Frontal cortex (tissue), 4 donors: ENCODE results near the gene PLXND1. TPM values are rescaled to one million over a fixed set of nuclear protein-coding genes. Genes with fewer than 3 reads are reported as not detected.
"Not testable (repeated sequence)": the region's sequence is repeated elsewhere in the genome, so short reads cannot be mapped to it uniquely, and the experiment has no call there.

ENCODE experiments used
- DNase-seq, 2 donors: peaks; one replicate each; pipeline ENCODE4 v3.0.0; 2012; ENCODE audit warnings: low spot score in 2 of 2
- FAIRE-seq: peaks from 2 replicates; lab custom pipeline; 2012; peaks lifted over from hg19 to GRCh38; lab: Jason Lieb, UNC
- total RNA-seq: library from RNA; depleted of rRNA; stranded (reverse); fragments of >200 nt; gene quantifications from one replicate; pipeline ENCODE4 v1.2.3, GENCODE V29; 2014
- donor health status: control.
- donor health status: control.
- donor health status: control.

Gene PLXND1
- total RNA-seq, 1 donor from 2014 or later, result 16.7 TPM

DNA sequence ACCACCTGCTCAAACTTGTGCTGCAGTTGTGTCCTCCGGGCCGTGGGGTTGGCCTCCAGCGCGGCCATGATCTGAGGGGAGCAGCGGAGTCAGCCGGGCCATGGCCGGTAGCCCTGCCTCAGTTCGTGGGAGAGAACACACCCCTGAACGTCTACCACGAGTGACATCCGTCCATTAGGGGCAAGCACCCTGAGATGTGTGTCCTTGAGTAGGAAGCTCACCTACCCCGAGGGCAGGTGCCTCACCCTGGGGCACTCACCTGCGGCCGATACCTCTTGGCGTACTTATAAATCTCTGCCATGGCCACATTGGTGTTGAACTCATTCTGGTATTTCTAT is 50.1 kb downstream of the PLXND1 start:
- no peak for DNase-seq
- no peak for FAIRE-seq

DNA sequence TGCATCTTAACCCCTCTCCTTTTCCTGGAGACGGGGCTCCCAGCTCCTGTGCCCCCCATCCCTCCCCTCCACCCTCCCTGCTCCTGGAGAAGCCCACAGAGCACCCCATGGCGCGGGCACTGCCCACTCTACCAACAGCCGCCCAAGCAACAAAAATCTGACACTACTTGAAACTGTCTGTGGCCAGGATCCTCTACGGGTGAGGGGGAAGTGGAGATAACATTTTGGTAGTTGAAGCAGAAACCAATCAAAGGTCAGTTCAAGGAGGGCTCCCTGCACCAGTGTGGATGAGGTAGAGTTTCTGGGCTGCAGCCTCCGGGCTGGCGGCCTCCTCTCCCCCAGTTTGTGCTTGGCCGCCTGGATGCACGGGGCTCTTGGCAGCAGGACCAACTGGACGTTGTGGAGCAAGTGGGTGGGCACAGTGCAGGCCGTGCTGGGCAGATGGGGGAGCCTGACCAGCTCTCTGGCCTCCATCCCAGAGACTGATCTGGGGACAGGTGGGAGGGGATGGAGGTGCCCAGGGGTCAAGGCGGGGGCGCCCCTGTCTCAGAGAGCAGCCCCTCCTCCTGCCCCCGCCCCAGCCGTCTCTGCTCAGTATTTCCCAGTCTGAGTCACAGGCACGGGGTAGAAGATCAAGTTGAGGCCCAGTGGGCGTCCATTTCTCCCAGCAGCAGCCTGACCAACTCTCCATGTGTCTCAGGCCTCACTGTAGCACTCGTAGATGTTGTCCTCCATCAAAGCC is 50.7 kb downstream of the PLXND1 start:
- no peak for FAIRE-seq
- no peak for DNase-seq

DNA sequence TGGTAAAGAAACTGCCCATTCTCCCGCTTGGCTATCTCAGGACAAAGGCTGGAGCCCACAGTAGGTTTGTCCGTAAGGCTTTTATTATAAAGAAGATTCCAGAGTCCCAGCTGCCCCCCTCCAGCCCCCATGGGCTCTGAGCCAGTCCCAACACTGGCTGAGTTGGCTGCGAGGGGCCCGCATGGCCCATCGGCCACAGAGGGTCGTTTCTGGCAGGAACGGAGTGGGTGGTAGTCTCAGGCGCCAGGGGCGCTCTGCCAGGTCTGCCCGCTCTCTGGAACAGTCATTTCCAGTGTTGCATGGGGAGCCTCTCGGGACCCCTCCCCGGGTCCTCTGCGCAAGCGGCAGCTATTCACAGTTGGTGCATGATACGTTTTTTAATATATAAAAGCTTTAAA is 51.3 kb downstream of the PLXND1 start:
- FAIRE-seq (no peak), DNase-seq (no peak)

DNA sequence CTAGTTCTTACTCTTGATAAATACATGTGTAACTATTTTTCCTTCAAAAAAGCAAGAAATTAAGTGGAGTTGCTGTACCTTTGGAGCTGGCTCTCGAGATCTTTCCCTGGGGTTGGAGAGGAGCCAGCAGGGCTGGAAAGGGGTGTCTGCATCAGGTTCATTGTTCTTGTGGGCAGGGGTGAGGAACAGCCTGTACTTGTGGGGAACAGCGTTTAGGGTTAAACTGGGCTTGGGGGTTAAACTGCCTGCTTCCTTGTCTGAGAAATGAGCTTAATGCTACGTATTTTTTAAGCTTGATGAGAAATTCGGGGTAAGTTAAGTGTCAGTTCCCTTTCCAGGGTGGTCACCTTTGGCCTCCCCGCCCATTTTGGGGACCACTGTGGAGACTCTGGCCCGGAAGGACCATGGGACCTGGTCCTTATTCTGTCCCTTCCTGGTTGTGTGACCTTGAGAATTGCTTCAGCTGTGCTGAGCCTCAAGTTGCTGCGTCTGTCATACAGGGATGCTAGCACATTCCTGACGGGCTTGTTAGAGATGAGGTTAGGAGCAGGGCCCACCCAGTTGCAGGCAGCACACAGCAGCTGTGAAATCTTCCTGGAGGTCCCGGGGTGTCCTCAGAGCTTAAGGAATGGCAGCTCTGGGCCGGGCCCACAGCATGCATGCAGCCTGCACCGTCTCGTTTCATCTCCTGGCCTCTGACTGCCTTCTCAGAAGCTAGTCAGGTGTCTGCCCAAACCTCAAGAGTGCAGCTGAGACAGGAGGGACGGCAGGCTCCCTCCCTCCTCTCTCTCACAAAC is 51.9 kb downstream of the PLXND1 start:
- FAIRE-seq, result no peak
- DNase-seq, result no peak

DNA sequence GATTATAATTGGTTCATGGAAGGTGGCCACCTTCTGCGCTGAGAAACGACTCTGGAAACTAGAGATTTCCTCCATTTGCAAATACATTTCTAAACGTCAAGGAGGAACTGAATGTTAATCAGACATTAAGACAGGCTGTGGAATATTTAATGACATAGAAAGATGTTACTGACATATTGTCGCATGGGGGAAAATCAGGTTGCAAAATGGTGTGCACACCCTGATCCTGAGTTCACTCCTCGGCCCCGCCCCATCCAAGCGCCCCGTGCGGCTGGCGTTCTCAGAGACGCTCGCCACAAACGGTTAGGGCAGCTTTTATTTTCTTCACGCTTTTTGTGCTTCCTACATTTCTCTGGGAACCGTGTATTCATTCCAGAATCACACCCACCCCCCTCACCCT is 52.8 kb downstream of the PLXND1 start:
- FAIRE-seq (no peak), DNase-seq (no peak)

DNA sequence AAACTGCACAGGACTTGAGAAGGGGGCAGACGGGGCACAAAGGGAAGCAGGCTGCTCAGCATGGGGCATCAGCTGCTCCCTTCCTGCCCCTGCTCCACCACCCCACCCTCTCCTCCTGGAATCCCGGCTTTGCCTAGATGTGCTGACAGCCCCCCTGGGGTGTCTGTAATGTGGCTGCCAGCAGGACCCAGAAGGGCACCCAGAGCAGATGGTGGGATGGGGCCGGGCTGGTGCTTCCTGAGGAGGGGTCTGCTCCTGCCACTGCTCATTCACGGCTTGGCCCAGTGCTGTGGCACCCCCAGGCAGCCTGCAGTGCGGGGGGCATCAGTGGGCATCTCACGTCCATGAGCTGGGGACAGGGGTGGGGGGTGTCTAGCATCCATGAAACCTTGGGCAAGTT is 53.3 kb downstream of the PLXND1 start:
- DNase-seq (no peak), FAIRE-seq (no peak)

DNA sequence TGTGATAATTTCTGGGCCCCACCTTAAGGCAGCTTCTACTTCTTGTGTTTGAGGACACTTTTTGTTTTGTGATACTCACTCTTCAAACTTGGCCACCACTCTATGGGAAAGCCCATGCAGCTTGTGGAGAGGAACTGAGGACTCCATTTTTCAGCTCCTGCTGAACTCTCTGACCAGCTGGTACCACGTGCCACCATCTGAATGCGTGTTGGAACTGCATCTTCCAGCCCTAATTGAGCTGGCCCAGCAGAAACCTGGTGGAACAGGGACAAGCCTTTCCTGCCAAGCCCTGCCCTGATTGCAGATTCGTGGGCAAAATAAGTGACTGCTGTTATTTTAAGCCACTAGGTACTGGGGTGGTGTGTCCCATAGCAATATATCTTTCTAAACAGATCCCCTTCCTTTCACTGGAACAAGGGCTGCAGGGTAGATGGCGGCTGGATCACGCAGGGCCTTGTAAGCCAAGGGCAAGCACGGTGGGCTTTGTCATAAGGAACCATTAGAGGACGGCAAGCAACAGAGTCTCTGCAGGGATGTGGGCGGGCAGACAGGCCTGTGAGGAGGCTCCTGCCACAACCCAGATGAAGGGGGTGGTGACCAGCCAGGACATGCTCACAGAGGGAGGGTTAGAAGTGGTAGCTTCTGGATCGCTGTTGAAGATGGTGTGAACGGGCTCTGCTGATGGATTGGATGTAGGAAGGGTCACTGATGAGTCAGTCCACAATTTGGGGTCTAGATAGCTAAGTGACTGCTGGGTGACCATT is 54.0 kb downstream of the PLXND1 start:
- no peak for FAIRE-seq

DNA sequence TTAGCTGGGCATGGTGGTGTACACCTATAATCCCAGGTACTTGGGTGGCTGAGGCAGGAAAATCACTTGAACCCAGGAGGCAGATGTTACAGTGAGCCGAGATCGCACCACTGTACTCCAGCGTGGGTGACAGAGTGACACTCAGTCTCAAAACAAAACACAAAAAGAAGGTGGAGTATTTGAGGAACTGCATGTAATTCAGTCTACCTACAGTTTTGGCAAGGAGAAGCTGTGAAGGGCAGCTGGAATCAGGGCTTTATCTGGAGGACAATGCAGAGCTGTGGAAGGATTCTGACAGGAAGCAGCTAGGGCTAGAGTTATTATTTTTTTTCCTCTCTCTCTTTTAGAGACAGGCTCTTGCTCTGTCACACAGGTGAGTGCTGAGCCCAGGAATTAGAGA is 56.7 kb downstream of the PLXND1 start:
- FAIRE-seq (no peak), DNase-seq (no peak)

More for the DNA sequence above, 54.0 kb downstream of the PLXND1 start:
- DNase-seq, result peak in 1 of 2 donors; percentile 58

DNA sequence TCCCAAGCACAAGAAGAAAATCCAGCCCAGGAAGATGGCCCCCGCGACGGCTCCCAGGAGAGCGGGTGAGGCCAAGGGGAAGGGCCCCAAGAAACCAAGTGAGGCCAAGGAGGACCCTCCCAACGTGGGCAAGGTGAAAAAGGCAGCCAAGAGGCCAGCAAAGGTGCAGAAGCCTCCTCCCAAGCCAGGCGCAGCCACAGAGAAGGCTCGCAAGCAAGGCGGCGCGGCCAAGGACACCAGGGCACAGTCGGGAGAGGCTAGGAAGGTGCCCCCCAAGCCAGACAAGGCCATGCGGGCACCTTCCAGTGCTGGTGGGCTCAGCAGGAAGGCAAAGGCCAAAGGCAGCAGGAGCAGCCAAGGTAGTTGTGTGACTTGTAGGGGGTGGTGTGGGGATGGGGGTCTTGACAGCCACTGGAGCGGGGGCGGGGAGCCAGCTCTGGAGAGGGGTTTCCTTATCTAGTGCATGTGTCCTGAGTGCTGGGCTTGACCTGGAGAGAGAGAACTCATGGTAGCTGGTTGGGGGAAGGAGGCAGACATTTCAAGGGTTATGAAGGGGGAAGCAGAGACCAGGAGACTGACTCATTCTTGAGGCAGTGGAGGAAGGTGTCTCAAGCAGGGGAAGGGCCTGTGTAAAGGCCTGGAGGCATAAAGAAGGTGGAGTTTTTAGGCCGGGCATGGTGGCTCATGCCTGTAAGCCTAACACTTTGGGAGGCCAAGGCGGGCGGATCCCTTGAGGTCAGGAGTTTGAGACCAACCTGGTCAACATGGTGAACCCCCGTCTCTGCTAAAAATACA is 57.3 kb downstream of the PLXND1 start:
- no peak for DNase-seq

DNA sequence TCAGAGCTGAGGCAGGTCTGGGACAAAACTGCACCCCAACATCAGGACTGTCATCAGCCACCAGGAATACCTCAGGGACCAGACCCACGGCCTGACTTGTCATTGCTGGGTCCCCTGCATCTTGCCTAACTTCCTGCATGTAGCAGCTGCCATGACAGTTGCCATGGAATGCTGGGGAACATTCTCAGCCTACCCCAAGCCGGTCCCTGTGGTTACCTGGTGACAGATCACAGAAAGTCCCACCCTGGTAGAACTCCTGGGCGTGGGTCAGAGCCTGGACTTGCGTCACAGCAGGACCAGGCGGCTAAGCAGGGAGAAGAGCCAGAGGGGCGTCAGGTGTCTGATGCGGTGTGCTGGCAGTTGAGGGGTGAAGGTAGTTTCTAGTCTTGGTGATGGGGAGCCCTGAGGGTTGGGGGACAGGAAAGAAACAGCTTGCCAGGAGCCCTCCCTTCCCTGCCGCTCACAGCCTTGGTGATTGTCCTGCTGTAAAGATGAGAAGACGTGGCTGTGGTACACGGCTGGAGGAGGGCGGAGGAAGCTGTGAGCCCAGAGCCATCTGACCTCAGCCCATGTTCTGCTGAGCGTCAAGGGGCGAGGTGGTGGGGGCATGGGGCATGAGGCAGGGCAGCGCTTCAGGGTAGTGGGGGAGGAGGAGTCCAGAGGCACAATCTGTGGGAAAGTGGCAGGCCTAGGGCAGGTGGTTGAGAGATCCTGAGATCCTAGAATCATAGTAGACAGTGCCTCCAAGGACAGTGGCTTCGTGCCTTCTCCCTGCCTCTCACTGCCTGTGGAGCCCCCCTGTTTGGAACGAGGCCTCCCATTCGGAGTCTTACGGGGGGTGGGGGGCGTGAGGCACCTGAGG is 58.1 kb downstream of the PLXND1 start:
- FAIRE-seq, result no peak
- no peak for DNase-seq

More for the DNA sequence above, 57.3 kb downstream of the PLXND1 start:
- no peak for FAIRE-seq

DNA sequence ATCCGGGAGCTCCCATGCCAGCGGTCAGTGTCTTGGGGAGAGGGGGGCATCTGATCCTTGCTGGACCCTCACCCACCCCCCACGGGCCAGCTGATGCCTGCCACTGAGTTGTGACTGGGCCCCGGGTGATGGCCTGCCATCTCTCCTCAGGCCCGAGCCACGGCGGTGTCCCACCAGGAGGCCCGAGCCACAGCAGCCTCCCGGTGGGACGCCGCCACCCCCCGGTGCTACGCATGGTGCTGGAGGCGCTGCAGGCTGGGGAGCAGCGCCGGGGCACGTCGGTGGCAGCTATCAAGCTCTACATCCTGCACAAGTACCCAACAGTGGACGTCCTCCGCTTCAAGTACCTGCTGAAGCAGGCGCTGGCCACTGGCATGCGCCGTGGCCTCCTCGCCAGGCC is 59.2 kb downstream of the PLXND1 start:
- FAIRE-seq, result no peak

DNA sequence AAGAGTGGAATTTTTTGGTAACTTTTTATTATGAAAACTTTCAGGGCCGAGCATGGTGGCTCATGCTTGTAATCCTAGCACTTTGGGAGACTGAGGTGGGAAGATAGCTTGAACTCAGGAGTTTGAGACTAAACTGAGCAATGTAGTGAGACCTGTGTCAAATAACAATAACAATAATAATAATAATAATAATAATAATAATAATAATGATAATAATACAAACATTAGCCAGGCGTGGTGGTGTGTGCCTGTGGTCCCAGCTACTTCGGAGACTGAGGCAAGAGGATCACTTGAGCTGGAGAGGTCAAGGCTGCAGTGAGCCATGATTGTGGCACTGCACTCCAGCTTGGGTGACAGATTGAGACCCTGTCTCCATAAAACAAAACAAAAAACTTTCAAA is 60.5 kb downstream of the PLXND1 start:
- not testable (repeated sequence) for FAIRE-seq, DNase-seq

More for the DNA sequence above, 59.2 kb downstream of the PLXND1 start:
- no peak for DNase-seq

DNA sequence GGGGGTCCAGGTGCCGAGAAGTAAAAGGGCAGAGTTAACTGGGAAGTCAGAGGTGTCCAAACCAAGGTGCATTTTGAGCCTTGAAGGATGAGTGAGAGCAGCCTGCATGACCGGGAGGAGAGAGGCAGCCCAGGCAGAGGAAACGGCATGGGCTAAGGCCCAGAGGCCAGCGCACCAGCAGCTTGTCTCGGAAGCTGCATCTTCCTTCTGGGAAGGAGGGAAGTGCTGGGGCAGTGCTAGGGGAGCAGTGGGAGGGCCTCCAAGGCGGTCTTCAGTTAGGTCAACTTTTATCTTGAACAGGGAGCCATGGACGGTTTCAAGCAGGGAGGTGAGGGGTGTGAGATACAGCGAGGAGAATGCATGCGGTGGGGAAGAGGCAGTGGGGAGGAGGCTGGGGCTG is 62.5 kb downstream of the PLXND1 start:
- FAIRE-seq (no peak), DNase-seq (no peak)

DNA sequence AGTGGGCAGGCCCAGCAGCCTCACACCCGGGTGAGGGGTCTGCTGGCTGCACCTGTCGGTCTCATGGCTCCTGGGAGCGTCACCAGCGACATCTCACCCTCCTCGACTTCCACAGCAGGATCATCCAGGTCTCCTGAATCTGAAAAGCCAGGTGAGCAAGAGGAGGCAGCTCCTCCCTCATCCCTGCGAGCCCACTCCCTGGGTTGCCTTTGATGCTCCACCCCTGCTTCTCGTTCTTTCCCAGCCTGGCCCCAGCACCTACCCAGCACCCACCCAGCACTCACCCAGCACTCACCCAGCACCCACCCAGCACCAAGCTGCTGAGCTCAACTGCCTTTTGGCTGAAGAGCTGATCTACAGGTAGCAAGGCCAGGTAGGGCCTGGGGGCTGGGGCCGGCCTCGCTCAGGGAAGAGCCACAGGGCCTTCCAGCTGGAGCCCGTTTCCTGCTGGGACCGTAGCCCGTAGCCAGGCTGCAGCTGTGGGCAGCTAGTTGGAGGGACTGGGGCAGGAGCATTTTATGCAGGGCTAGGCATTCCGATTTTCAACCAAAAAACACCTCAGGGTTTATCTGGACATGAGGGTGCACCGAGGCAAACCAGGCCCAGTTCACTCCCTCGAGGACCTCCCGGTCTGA is 63.2 kb downstream of the PLXND1 start, which contains the start of gene H1-8:
Gene H1-8 (plus strand): TSS at position 20 of the 635 bp plus-strand sequence. CDS start 44 bp downstream, at position 64.
- FAIRE-seq, result no peak

DNA sequence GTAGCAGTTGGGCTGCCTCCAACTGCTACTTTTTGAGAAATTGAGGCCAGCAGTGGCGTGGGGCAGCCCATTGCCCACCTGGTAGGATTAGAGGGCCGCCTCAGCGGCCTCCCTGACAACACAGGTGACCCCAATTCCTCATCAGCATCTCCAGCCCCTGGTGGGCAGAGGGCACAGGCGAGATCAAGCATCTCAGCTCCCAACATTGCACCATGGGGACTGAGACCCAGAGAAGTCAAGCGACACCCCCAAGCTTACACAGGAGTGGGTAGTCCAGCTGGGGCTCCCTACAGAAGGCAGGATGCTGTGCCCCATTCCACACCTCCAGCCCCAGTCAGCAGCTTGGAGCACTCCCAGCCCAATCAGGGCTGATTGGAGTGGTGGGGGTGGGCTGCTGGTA is 63.7 kb downstream of the PLXND1 start:
- no peak for FAIRE-seq

More for the DNA sequence above, 63.2 kb downstream of the PLXND1 start, which contains the start of gene H1-8:
- no peak for DNase-seq

DNA sequence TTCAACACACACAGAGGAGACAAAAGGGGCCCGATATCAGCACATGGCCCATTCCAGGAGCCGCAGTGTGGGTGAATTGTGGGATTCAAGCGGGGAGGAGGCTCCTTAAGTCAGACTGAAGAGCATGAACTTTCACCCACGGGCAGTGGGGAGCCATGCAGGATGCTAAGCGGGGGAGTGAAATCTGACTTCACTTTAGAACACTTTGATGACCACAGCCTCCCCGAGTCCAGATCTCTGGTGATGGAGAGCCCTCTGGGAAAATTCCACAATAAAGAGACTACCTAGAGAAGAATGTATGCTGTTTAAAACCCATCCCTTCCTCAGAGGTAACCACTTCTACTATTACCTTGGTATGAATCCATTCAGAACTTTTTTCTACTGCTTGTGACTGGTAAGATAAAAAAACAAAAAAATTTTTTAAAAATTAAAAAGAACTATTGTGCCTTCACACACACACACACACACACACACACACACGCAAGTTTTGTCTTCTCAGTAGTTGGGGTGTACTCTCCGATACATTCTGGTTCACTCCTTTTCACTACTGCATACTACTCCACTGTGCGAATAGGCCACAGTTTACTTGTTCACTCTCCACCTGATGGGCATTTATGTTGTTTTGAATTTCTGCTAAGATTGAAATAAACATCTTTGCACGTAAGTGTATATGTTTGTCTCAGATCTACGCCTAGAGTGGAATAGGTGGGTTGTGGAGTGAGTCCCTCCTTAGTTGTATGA is 65.5 kb downstream of the PLXND1 start:
- no peak for DNase-seq
- no peak for FAIRE-seq

More for the DNA sequence above, 63.7 kb downstream of the PLXND1 start:
- DNase-seq, result no peak

DNA sequence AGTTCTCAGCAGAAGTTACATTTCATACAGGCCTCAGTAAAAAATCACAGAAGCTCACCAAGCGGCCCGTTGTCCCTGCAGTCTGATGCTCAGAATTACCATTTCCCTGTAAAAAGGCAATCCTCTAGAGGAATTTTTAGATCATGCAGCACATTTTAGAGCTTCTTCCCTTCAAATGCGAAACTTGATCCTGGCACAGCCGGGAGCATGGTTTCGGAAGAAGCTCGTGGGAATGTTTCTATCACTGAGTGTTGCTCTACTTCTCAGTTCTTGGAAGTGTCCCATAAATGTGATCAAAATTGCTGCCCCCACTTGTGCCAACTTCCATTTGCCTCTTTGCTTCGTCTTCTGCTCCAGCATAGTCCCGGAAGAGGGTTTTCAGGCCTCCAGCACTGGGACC is 67.3 kb downstream of the PLXND1 start:
- DNase-seq (no peak), FAIRE-seq (no peak)

DNA sequence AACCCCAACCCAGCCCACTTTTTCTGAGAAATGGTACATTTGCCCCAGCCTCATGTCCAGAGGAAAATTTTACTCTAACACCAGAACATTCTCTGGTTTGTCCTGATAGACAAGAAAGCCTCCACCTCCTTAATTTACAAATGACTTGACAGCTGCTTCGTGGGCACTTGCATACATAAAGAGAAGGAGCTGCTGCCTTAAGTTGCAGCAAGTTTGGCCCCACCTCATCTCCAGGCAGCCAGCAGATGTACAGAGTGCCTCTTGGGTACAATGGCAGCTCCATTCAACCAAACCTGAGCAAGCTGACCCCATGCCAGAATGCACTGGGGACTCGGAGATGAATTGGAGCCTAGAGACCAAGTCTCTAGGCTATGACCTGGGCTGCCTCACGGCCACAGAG is 69.7 kb downstream of the PLXND1 start:
- no peak for DNase-seq

More for the DNA sequence above, 69.7 kb downstream of the PLXND1 start:
- no peak for FAIRE-seq
